B cell (primary cell): ENCODE results near the gene KCTD14.

Experiments
- CTCF ChIP-seq: fragments of 200-600 bp; IDR thresholded peaks from one replicate; pipeline ENCODE4 v1.8.0; 2022; ENCODE audit warnings: antibody characterized with exemption, mild to moderate bottlenecking
- EZH2 ChIP-seq: IDR thresholded peaks from 2 replicates; pipeline ENCODE4 v1.6.1; 2012; ENCODE audit warnings: borderline replicate concordance, low read depth, mild to moderate bottlenecking, moderate library complexity, low read length; ENCODE audit not compliant: insufficient read depth, poor library complexity, severe bottlenecking

- no peak for TF ChIP-seq CTCF
- no peak for TF ChIP-seq EZH2
These were observed 11.5 kb upstream of the KCTD14 start for GRCh38 chr11:78034623-78035022.
